H9 (cell line): ENCODE measurements around the gene CHSY3. TPM values are rescaled to one million over a fixed set of nuclear protein-coding genes. Genes with fewer than 3 reads are reported as not detected.

Source experiments
- DNase-seq: peaks from one replicate; pipeline ENCODE4 v3.0.0-alpha.2; 2017
- H2AFZ ChIP-seq: one replicate; pipeline ENCODE4 v1.6.1; 2013; ENCODE audit warnings: mild to moderate bottlenecking, low read length, control low read depth, moderate library complexity
- H2AK5ac ChIP-seq: 2 replicates; pipeline ENCODE4 v1.6.1; 2013; ENCODE audit warnings: low read length, control low read depth, mixed read lengths; ENCODE audit not compliant: insufficient read length
- H2BK120ac ChIP-seq: one replicate; pipeline ENCODE4 v1.6.1; 2013; ENCODE audit warnings: low read depth, mild to moderate bottlenecking, low read length, control low read depth, inconsistent platforms; ENCODE audit not compliant: poor library complexity, severe bottlenecking
- H2BK12ac ChIP-seq: 2 replicates; pipeline ENCODE4 v1.6.1; 2013; ENCODE audit warnings: low read length, control low read depth, mixed read lengths, low read depth; ENCODE audit not compliant: insufficient read length
- H2BK15ac ChIP-seq: 2 replicates; pipeline ENCODE4 v1.6.1; 2013; ENCODE audit warnings: low read depth, low read length, control low read depth
- H2BK20ac ChIP-seq: one replicate; pipeline ENCODE4 v1.6.1; 2013; ENCODE audit warnings: low read depth, mild to moderate bottlenecking, low read length, control low read depth, inconsistent platforms; ENCODE audit not compliant: poor library complexity, severe bottlenecking
- H2BK5ac ChIP-seq: 2 replicates; pipeline ENCODE4 v1.6.1; 2013; ENCODE audit warnings: low read length, control low read depth, mixed read lengths; ENCODE audit not compliant: insufficient read length
- H3K14ac ChIP-seq: 2 replicates; pipeline ENCODE4 v1.6.1; 2013; ENCODE audit warnings: low read length, control low read depth; ENCODE audit not compliant: insufficient read depth
- H3K18ac ChIP-seq: 2 replicates; pipeline ENCODE4 v1.6.1; 2013; ENCODE audit warnings: low read depth, mild to moderate bottlenecking, mixed read lengths, low read length, control low read depth; ENCODE audit not compliant: insufficient read length
- H3K23ac ChIP-seq: 2 replicates; pipeline ENCODE4 v1.6.1; 2013; ENCODE audit warnings: low read length, control low read depth, mixed read lengths, low read depth; ENCODE audit not compliant: insufficient read length
- H3K23me2 ChIP-seq: 2 replicates; pipeline ENCODE4 v1.6.1; 2013; ENCODE audit warnings: low read depth, mild to moderate bottlenecking, mixed read lengths, low read length, control low read depth; ENCODE audit not compliant: insufficient read length, poor library complexity, severe bottlenecking
- H3K27ac ChIP-seq: 2 replicates; pipeline ENCODE4 v1.5.1; 2013; ENCODE audit warnings: low read length, control low read depth, mixed read lengths, low read depth; ENCODE audit not compliant: insufficient read length
- H3K27me3 ChIP-seq: 2 replicates; pipeline ENCODE4 v1.6.1; 2013; ENCODE audit warnings: low read length, control low read depth, inconsistent platforms; ENCODE audit not compliant: insufficient read depth
- H3K4ac ChIP-seq: 2 replicates; pipeline ENCODE4 v1.6.1; 2013; ENCODE audit warnings: low read depth, mild to moderate bottlenecking, control low read depth, inconsistent platforms, low read length, moderate library complexity
- H3K4me1 ChIP-seq: 2 replicates; pipeline ENCODE4 v1.6.1; 2013; ENCODE audit warnings: low read length, control low read depth, inconsistent platforms; ENCODE audit not compliant: insufficient read depth
- H3K4me2 ChIP-seq: 2 replicates; pipeline ENCODE4 v1.6.1; 2013; ENCODE audit warnings: low read length, control low read depth, mixed read lengths; ENCODE audit not compliant: insufficient read length, insufficient read depth
- H3K56ac ChIP-seq: 2 replicates; pipeline ENCODE4 v1.6.1; 2013; ENCODE audit warnings: low read depth, mild to moderate bottlenecking, mixed read lengths, low read length, control low read depth; ENCODE audit not compliant: insufficient read length
- H3K79me1 ChIP-seq: 2 replicates; pipeline ENCODE4 v1.6.1; 2013; ENCODE audit warnings: low read depth, mild to moderate bottlenecking, moderate library complexity, low read length, control low read depth, inconsistent platforms; ENCODE audit not compliant: insufficient read depth, poor library complexity, severe bottlenecking
- H3K79me2 ChIP-seq: 2 replicates; pipeline ENCODE4 v1.6.1; 2013; ENCODE audit warnings: low read length, control low read depth, inconsistent platforms; ENCODE audit not compliant: insufficient read depth
- H3K9ac ChIP-seq: 2 replicates; pipeline ENCODE4 v1.6.1; 2013; ENCODE audit warnings: low read length, control low read depth, mixed read lengths; ENCODE audit not compliant: insufficient read length; ENCODE audit errors: extremely low read depth
- H3K9me3 ChIP-seq: one replicate; pipeline ENCODE4 v1.6.1; 2013; ENCODE audit warnings: low read depth, low read length, inconsistent platforms; ENCODE audit not compliant: control insufficient read depth
- H3T11ph ChIP-seq: one replicate; pipeline ENCODE4 v1.6.1; 2013; ENCODE audit warnings: mild to moderate bottlenecking, low read length, control low read depth, inconsistent platforms
- H4K20me1 ChIP-seq: one replicate; pipeline ENCODE4 v1.6.1; 2013; ENCODE audit not compliant: control insufficient read depth, insufficient read length, insufficient read depth
- H4K5ac ChIP-seq: 2 replicates; pipeline ENCODE4 v1.6.1; 2013; ENCODE audit warnings: low read depth, mild to moderate bottlenecking, mixed read lengths, low read length, control low read depth; ENCODE audit not compliant: insufficient read length
- H4K8ac ChIP-seq: replicated peaks from 2 replicates; pipeline ENCODE4 v1.6.1; 2013; ENCODE audit warnings: low read length, control low read depth, mixed read lengths, low read depth; ENCODE audit not compliant: insufficient read length
- H4K91ac ChIP-seq: 2 replicates; pipeline ENCODE4 v1.6.1; 2013; ENCODE audit warnings: low read depth, mild to moderate bottlenecking, moderate library complexity, mixed read lengths, low read length, control low read depth; ENCODE audit not compliant: insufficient read length
- H3K27ac Mint-ChIP-seq, 3 experiments: 2 replicates in 2 of 3; 3 replicates in 1 of 3; pipeline ENCODE4 v1.8.0; 2020 to 2021; ENCODE audit warnings: mixed read lengths in 3 of 3, mild to moderate bottlenecking in 1 of 3, moderate library complexity in 1 of 3
- H3K27me3 Mint-ChIP-seq: 2 replicates; pipeline ENCODE4 v1.8.0; 2021; ENCODE audit warnings: low read depth, mild to moderate bottlenecking, moderate library complexity, mixed read lengths
- H3K36me3 Mint-ChIP-seq, 3 experiments: 2 replicates in 2 of 3; 3 replicates in 1 of 3; pipeline ENCODE4 v1.8.0; 2020 to 2021; ENCODE audit warnings: low read depth in 3 of 3, mixed read lengths in 3 of 3; ENCODE audit not compliant: insufficient read depth in 1 of 3
- H3K4me1 Mint-ChIP-seq, 2 experiments: 2 replicates each; pipeline ENCODE4 v1.8.0; 2020; ENCODE audit warnings: mixed read lengths in 2 of 2
- H3K4me3 Mint-ChIP-seq, 2 experiments: 2 replicates in 1 of 2; 3 replicates in 1 of 2; pipeline ENCODE4 v1.8.0; 2020 to 2021; ENCODE audit warnings: mild to moderate bottlenecking in 2 of 2, mixed read lengths in 2 of 2, moderate library complexity in 1 of 2
- H3K9me3 Mint-ChIP-seq, 2 experiments: 2 replicates in 1 of 2; 3 replicates in 1 of 2; pipeline ENCODE4 v1.8.0; 2020; ENCODE audit warnings: mild to moderate bottlenecking in 2 of 2, mixed read lengths in 2 of 2, moderate library complexity in 1 of 2
- CTCF ChIP-seq: fragments of 200-600 bp; sonication (generic); conservative IDR thresholded peaks from 3 replicates; pipeline ENCODE4 v1.8.0; 2021; ENCODE audit warnings: antibody characterized with exemption, mild to moderate bottlenecking
- WGBS: extraction: QIAGEN DNeasy Blood & Tissue Kit; methylation state at CpG from one replicate; pipeline ENCODE4 v1.1.7; 2013; ENCODE audit warnings: missing lambda C conversion rate, low lambda C conversion rate, mixed read lengths; ENCODE audit not compliant: insufficient read length; ENCODE audit errors: extremely low coverage; 5-methylcytosine and 5-hydroxymethylcytosine counted together
- total RNA-seq: library from RNA; stranded (reverse); gene quantifications from 2 replicates; pipeline ENCODE4 v1.2.1, GENCODE V29; 2021

The CHSY3 gene
- total RNA-seq, 1 experiment from 2014 or later, result 0.37 TPM

- Histone ChIP-seq H2BK15ac (no peak overlapping the region), H3K9me3 (no peaks in the 10 kb centered on the region), H3T11ph (no peak overlapping the region), H3K23ac (no peak overlapping the region), H3K9ac (peak overlapping the region; percentile 12), H2BK120ac (no peak overlapping the region), H3K4me1 (no peaks in the 10 kb centered on the region), H2BK12ac (no peak overlapping the region), H3K27ac (no peak overlapping the region), H2AK5ac (no peak overlapping the region), H3K4me2 (peak overlapping the region; percentile 69), H3K27me3 (peaks cover 13% of the 10 kb centered on the region; the same call in 1 of the 2 replicates), H3K14ac (peak overlapping the region; percentile 65; the same call in 1 of the 2 replicates), H3K79me1 (no peaks in the 10 kb centered on the region), H4K91ac (no peak overlapping the region), H4K20me1 (no peaks in the 10 kb centered on the region), H3K79me2 (no peaks in the 10 kb centered on the region), H4K8ac (no peak overlapping the region), H2BK20ac (no peak overlapping the region), H3K18ac (no peak overlapping the region), H3K4ac (no peak overlapping the region), H2AFZ (no peak overlapping the region), H3K23me2 (peaks cover 21% of the 10 kb centered on the region), H4K5ac (no peak overlapping the region), H3K56ac (no peak overlapping the region), H2BK5ac (no peak overlapping the region)
- Mint-ChIP-seq H3K4me3 (peak overlapping the region; percentile 70 to 87), H3K27ac (no peak overlapping the region), H3K27me3 (peaks cover 51% of the 10 kb centered on the region), H3K4me1 (peaks cover 16 to 18% of the 10 kb centered on the region in 2 experiments), H3K9me3 (no peaks in the 10 kb centered on the region; a peak in 1 of 5 replicates), H3K36me3 (no peaks in the 10 kb centered on the region; a peak in 1 of 7 replicates)
- peak; percentile 34 for DNase-seq
- WGBS, result no CpG with 5 or more reads among the region's 105 CpGs
- no peak for TF ChIP-seq CTCF
Observed at GRCh38 chr5:129904667-129905472, 605 bp downstream of the CHSY3 start.
